ENCODE data around the gene DNAJB8. TPM values are rescaled to one million over a fixed set of nuclear protein-coding genes. Genes with fewer than 3 reads are reported as not detected.
A peak's percentile ranks its signal among the peaks of the same experiment; 100 is the strongest.

Gene DNAJB8
- total and polyA plus RNA-seq, 7 donors, result not detected

- TF ChIP-seq CTCF (IDR thresholded peaks at IDR 0.05) (no peak), POLR2AphosphoS5 (IDR thresholded peaks at IDR 0.05) (no peak), EP300 (IDR thresholded peaks at IDR 0.05) (no peak), POLR2A (IDR thresholded peaks at IDR 0.05) (no peak)
- no peak overlapping the region for H3K27ac ChIP-seq
- H3K36me3 ChIP-seq, result no peaks in the 10 kb centered on the region
- DNase-seq, result peak; percentile 61
- 12 to 14% methylated on average over 23 of the region's 23 CpGs for WGBS, 2 donors
- intact Hi-C loops (cut with DNase I), result no loop called here
- H3K4me1 ChIP-seq, result peaks cover 0 to 71% (median 63%) of the 10 kb centered on the region in 4 donors
- no peaks in the 10 kb centered on the region for H3K9me3 ChIP-seq
- peaks cover 72 to 100% (median 100%) of the 10 kb centered on the region in 3 donors for H3K27me3 ChIP-seq
- peak overlapping the region in 1 of 4 donors; percentile 54 for H3K4me3 ChIP-seq
These were observed 24.4 kb upstream of the DNAJB8 start for GRCh38 chr3:128490915-128491690.

- Histone ChIP-seq H3K9me3 (no peaks in the 10 kb centered on the region), H3K4me1 (peaks cover 0 to 73% (median 63%) of the 10 kb centered on the region in 4 donors), H3K27ac (no peak overlapping the region), H3K27me3 (peaks cover 77 to 100% (median 100%) of the 10 kb centered on the region in 3 donors), H3K36me3 (no peaks in the 10 kb centered on the region), H3K4me3 (peak overlapping the region in 2 of 4 donors; percentile 54 to 58)
- 12 to 18% methylated on average over 10 of the region's 10 CpGs for WGBS, 2 donors
- DNase-seq, result no peak
- intact Hi-C loops (cut with DNase I), result no loop called here
- TF ChIP-seq CTCF (IDR thresholded peaks at IDR 0.05) (no peak), POLR2AphosphoS5 (IDR thresholded peaks at IDR 0.05) (no peak), POLR2A (IDR thresholded peaks at IDR 0.05) (no peak), EP300 (IDR thresholded peaks at IDR 0.05) (no peak)
These were observed 23.9 kb upstream of the DNAJB8 start for GRCh38 chr3:128490650-128490914.

- intact Hi-C loops (cut with DNase I), result no loop called here
- Histone ChIP-seq H3K36me3 (no peaks in the 10 kb centered on the region), H3K27me3 (peaks cover 82 to 100% (median 100%) of the 10 kb centered on the region in 3 donors), H3K4me3 (peak overlapping the region; percentile 3 to 58 (median 48)), H3K27ac (peak overlapping the region in 3 of 4 donors; percentile 50 to 75 (median 55)), H3K9me3 (no peaks in the 10 kb centered on the region), H3K4me1 (peaks cover 0 to 73% (median 63%) of the 10 kb centered on the region in 4 donors)
- TF ChIP-seq CTCF (IDR thresholded peaks at IDR 0.05) (no peak), POLR2AphosphoS5 (IDR thresholded peaks at IDR 0.05) (peak in 1 of 4 donors; percentile 24), EP300 (IDR thresholded peaks at IDR 0.05) (no peak)
- peak; percentile 62 for DNase-seq
- WGBS, 2 donors, result 1 to 2% methylated on average over 61 of the region's 61 CpGs
These were observed 23.4 kb upstream of the DNAJB8 start for GRCh38 chr3:128489927-128490649.

- no peak for TF ChIP-seq EP300 (IDR thresholded peaks at IDR 0.05)
- TF ChIP-seq POLR2AphosphoS5 (IDR thresholded peaks at IDR 0.05), result no peak
- no peak for TF ChIP-seq CTCF (IDR thresholded peaks at IDR 0.05)
- no peak for TF ChIP-seq POLR2A (IDR thresholded peaks at IDR 0.05)
- intact Hi-C loops (cut with DNase I), result no loop called here
- WGBS, 2 donors, result 0 to 1% methylated on average over 26 of the region's 26 CpGs
- Histone ChIP-seq H3K4me1 (peaks cover 0 to 73% (median 63%) of the 10 kb centered on the region in 4 donors), H3K36me3 (no peaks in the 10 kb centered on the region), H3K9me3 (no peaks in the 10 kb centered on the region), H3K27ac (peak overlapping the region; percentile 33 to 75 (median 52)), H3K27me3 (peaks cover 85 to 100% (median 100%) of the 10 kb centered on the region in 3 donors), H3K4me3 (peak overlapping the region; percentile 3 to 58 (median 48))
- DNase-seq, result peak; percentile 60
These were observed 22.9 kb upstream of the DNAJB8 start for GRCh38 chr3:128489674-128489926.
